H9 (cell line): ENCODE data around the gene PDIA6. TPM values are rescaled to one million over a fixed set of nuclear protein-coding genes. Genes with fewer than 3 reads are reported as not detected.

Experiments used
- DNase-seq: peaks from one replicate; pipeline ENCODE4 v3.0.0-alpha.2; 2017
- H2AFZ ChIP-seq: one replicate; pipeline ENCODE4 v1.6.1; 2013; ENCODE audit warnings: mild to moderate bottlenecking, low read length, control low read depth, moderate library complexity
- H2AK5ac ChIP-seq: 2 replicates; pipeline ENCODE4 v1.6.1; 2013; ENCODE audit warnings: low read length, control low read depth, mixed read lengths; ENCODE audit not compliant: insufficient read length
- H2BK120ac ChIP-seq: one replicate; pipeline ENCODE4 v1.6.1; 2013; ENCODE audit warnings: low read depth, mild to moderate bottlenecking, low read length, control low read depth, inconsistent platforms; ENCODE audit not compliant: poor library complexity, severe bottlenecking
- H2BK12ac ChIP-seq: 2 replicates; pipeline ENCODE4 v1.6.1; 2013; ENCODE audit warnings: low read length, control low read depth, mixed read lengths, low read depth; ENCODE audit not compliant: insufficient read length
- H2BK15ac ChIP-seq: 2 replicates; pipeline ENCODE4 v1.6.1; 2013; ENCODE audit warnings: low read depth, low read length, control low read depth
- H2BK20ac ChIP-seq: one replicate; pipeline ENCODE4 v1.6.1; 2013; ENCODE audit warnings: low read depth, mild to moderate bottlenecking, low read length, control low read depth, inconsistent platforms; ENCODE audit not compliant: poor library complexity, severe bottlenecking
- H2BK5ac ChIP-seq: 2 replicates; pipeline ENCODE4 v1.6.1; 2013; ENCODE audit warnings: low read length, control low read depth, mixed read lengths; ENCODE audit not compliant: insufficient read length
- H3K14ac ChIP-seq: 2 replicates; pipeline ENCODE4 v1.6.1; 2013; ENCODE audit warnings: low read length, control low read depth; ENCODE audit not compliant: insufficient read depth
- H3K18ac ChIP-seq: 2 replicates; pipeline ENCODE4 v1.6.1; 2013; ENCODE audit warnings: low read depth, mild to moderate bottlenecking, mixed read lengths, low read length, control low read depth; ENCODE audit not compliant: insufficient read length
- H3K23ac ChIP-seq: 2 replicates; pipeline ENCODE4 v1.6.1; 2013; ENCODE audit warnings: low read length, control low read depth, mixed read lengths, low read depth; ENCODE audit not compliant: insufficient read length
- H3K23me2 ChIP-seq: 2 replicates; pipeline ENCODE4 v1.6.1; 2013; ENCODE audit warnings: low read depth, mild to moderate bottlenecking, mixed read lengths, low read length, control low read depth; ENCODE audit not compliant: insufficient read length, poor library complexity, severe bottlenecking
- H3K27ac ChIP-seq: 2 replicates; pipeline ENCODE4 v1.5.1; 2013; ENCODE audit warnings: low read length, control low read depth, mixed read lengths, low read depth; ENCODE audit not compliant: insufficient read length
- H3K27me3 ChIP-seq: 2 replicates; pipeline ENCODE4 v1.6.1; 2013; ENCODE audit warnings: low read length, control low read depth, inconsistent platforms; ENCODE audit not compliant: insufficient read depth
- H3K4ac ChIP-seq: 2 replicates; pipeline ENCODE4 v1.6.1; 2013; ENCODE audit warnings: low read depth, mild to moderate bottlenecking, control low read depth, inconsistent platforms, low read length, moderate library complexity
- H3K4me1 ChIP-seq: 2 replicates; pipeline ENCODE4 v1.6.1; 2013; ENCODE audit warnings: low read length, control low read depth, inconsistent platforms; ENCODE audit not compliant: insufficient read depth
- H3K4me2 ChIP-seq: 2 replicates; pipeline ENCODE4 v1.6.1; 2013; ENCODE audit warnings: low read length, control low read depth, mixed read lengths; ENCODE audit not compliant: insufficient read length, insufficient read depth
- H3K56ac ChIP-seq: 2 replicates; pipeline ENCODE4 v1.6.1; 2013; ENCODE audit warnings: low read depth, mild to moderate bottlenecking, mixed read lengths, low read length, control low read depth; ENCODE audit not compliant: insufficient read length
- H3K79me1 ChIP-seq: 2 replicates; pipeline ENCODE4 v1.6.1; 2013; ENCODE audit warnings: low read depth, mild to moderate bottlenecking, moderate library complexity, low read length, control low read depth, inconsistent platforms; ENCODE audit not compliant: insufficient read depth, poor library complexity, severe bottlenecking
- H3K79me2 ChIP-seq: 2 replicates; pipeline ENCODE4 v1.6.1; 2013; ENCODE audit warnings: low read length, control low read depth, inconsistent platforms; ENCODE audit not compliant: insufficient read depth
- H3K9ac ChIP-seq: 2 replicates; pipeline ENCODE4 v1.6.1; 2013; ENCODE audit warnings: low read length, control low read depth, mixed read lengths; ENCODE audit not compliant: insufficient read length; ENCODE audit errors: extremely low read depth
- H3K9me3 ChIP-seq: one replicate; pipeline ENCODE4 v1.6.1; 2013; ENCODE audit warnings: low read depth, low read length, inconsistent platforms; ENCODE audit not compliant: control insufficient read depth
- H3T11ph ChIP-seq: one replicate; pipeline ENCODE4 v1.6.1; 2013; ENCODE audit warnings: mild to moderate bottlenecking, low read length, control low read depth, inconsistent platforms
- H4K20me1 ChIP-seq: one replicate; pipeline ENCODE4 v1.6.1; 2013; ENCODE audit not compliant: control insufficient read depth, insufficient read length, insufficient read depth
- H4K5ac ChIP-seq: 2 replicates; pipeline ENCODE4 v1.6.1; 2013; ENCODE audit warnings: low read depth, mild to moderate bottlenecking, mixed read lengths, low read length, control low read depth; ENCODE audit not compliant: insufficient read length
- H4K8ac ChIP-seq: replicated peaks from 2 replicates; pipeline ENCODE4 v1.6.1; 2013; ENCODE audit warnings: low read length, control low read depth, mixed read lengths, low read depth; ENCODE audit not compliant: insufficient read length
- H4K91ac ChIP-seq: 2 replicates; pipeline ENCODE4 v1.6.1; 2013; ENCODE audit warnings: low read depth, mild to moderate bottlenecking, moderate library complexity, mixed read lengths, low read length, control low read depth; ENCODE audit not compliant: insufficient read length
- H3K27ac Mint-ChIP-seq, 3 experiments: 2 replicates in 2 of 3; 3 replicates in 1 of 3; pipeline ENCODE4 v1.8.0; 2020 to 2021; ENCODE audit warnings: mixed read lengths in 3 of 3, mild to moderate bottlenecking in 1 of 3, moderate library complexity in 1 of 3
- H3K27me3 Mint-ChIP-seq: 2 replicates; pipeline ENCODE4 v1.8.0; 2021; ENCODE audit warnings: low read depth, mild to moderate bottlenecking, moderate library complexity, mixed read lengths
- H3K36me3 Mint-ChIP-seq, 3 experiments: 2 replicates in 2 of 3; 3 replicates in 1 of 3; pipeline ENCODE4 v1.8.0; 2020 to 2021; ENCODE audit warnings: low read depth in 3 of 3, mixed read lengths in 3 of 3; ENCODE audit not compliant: insufficient read depth in 1 of 3
- H3K4me1 Mint-ChIP-seq, 2 experiments: 2 replicates each; pipeline ENCODE4 v1.8.0; 2020; ENCODE audit warnings: mixed read lengths in 2 of 2
- H3K4me3 Mint-ChIP-seq, 2 experiments: 2 replicates in 1 of 2; 3 replicates in 1 of 2; pipeline ENCODE4 v1.8.0; 2020 to 2021; ENCODE audit warnings: mild to moderate bottlenecking in 2 of 2, mixed read lengths in 2 of 2, moderate library complexity in 1 of 2
- H3K9me3 Mint-ChIP-seq, 2 experiments: 2 replicates in 1 of 2; 3 replicates in 1 of 2; pipeline ENCODE4 v1.8.0; 2020; ENCODE audit warnings: mild to moderate bottlenecking in 2 of 2, mixed read lengths in 2 of 2, moderate library complexity in 1 of 2
- WGBS: extraction: QIAGEN DNeasy Blood & Tissue Kit; methylation state at CpG from one replicate; pipeline ENCODE4 v1.1.7; 2013; ENCODE audit warnings: missing lambda C conversion rate, low lambda C conversion rate, mixed read lengths; ENCODE audit not compliant: insufficient read length; ENCODE audit errors: extremely low coverage; 5-methylcytosine and 5-hydroxymethylcytosine counted together
- total RNA-seq: library from RNA; stranded (reverse); gene quantifications from 2 replicates; pipeline ENCODE4 v1.2.1, GENCODE V29; 2021
- TF ChIP-seq, protein P1 (sequence below): fragments of 200-600 bp; sonication (generic); conservative IDR thresholded peaks from 3 replicates; pipeline ENCODE4 v1.8.0; 2021; ENCODE audit warnings: antibody characterized with exemption, mild to moderate bottlenecking

The PDIA6 gene
- total RNA-seq, 1 experiment from 2014 or later, result 301 TPM

DNA sequence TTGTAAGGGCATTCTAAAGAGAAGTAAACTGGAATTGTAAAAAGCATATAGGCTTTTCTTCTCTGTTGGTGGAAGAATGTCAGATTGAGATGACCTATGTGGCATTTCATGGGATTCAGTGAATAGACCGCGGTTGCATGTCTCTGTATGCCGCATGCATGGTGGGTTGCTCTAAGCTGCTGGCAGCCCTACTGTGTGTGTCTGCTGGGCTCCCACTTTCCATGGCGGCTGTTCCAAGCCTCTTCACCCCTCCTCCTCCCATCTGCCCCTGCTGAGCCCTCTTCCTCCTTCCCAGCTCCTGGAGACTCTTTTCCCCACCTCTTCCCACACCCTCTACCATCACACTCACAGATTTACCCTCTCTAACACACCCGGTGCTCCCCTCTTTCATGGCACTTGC, 78.6 kb downstream of the PDIA6 start:
- no peak overlapping the region for H3K23ac ChIP-seq
- no peaks in the 10 kb centered on the region for H3K4me1 ChIP-seq
- no CpG with 5 or more reads among the region's 5 CpGs for WGBS

More for the DNA sequence above, 78.6 kb downstream of the PDIA6 start:
- H3K9ac ChIP-seq, result no peak overlapping the region
- Mint-ChIP-seq H3K27ac (peak overlapping the region in 1 of 3 experiments; percentile 49; a peak in 1 of 7 replicates), H3K9me3 (no peaks in the 10 kb centered on the region; a peak in 1 of 5 replicates), H3K27me3 (peaks cover 3% of the 10 kb centered on the region), H3K4me3 (no peak overlapping the region), H3K4me1 (0 out of 4 replicates have a peak, but pooled peaks cover 0 to 3% of the 10 kb centered on the region in 2 experiments), H3K36me3 (no peaks in the 10 kb centered on the region)
- no peak overlapping the region for H2BK12ac ChIP-seq
- H4K20me1 ChIP-seq, result no peaks in the 10 kb centered on the region
- no peaks in the 10 kb centered on the region for H3K27me3 ChIP-seq
- H2BK20ac ChIP-seq, result no peak overlapping the region
- no peak overlapping the region for H2BK5ac ChIP-seq
- no peak overlapping the region for H4K5ac ChIP-seq
- H2AK5ac ChIP-seq, result no peak overlapping the region
- no peak overlapping the region for H4K8ac ChIP-seq
- H3T11ph ChIP-seq, result no peak overlapping the region
- no peak for DNase-seq
- H3K9me3 ChIP-seq, result no peaks in the 10 kb centered on the region
- no peak overlapping the region for H3K56ac ChIP-seq
- no peaks in the 10 kb centered on the region for H3K79me1 ChIP-seq
- no peaks in the 10 kb centered on the region for H3K79me2 ChIP-seq
- no peak overlapping the region for H3K4me2 ChIP-seq
- H2AFZ ChIP-seq, result no peak overlapping the region
- H2BK120ac ChIP-seq, result no peak overlapping the region
- no peak overlapping the region for H3K18ac ChIP-seq
- no peak overlapping the region for H3K4ac ChIP-seq
- TF ChIP-seq, protein P1, sequence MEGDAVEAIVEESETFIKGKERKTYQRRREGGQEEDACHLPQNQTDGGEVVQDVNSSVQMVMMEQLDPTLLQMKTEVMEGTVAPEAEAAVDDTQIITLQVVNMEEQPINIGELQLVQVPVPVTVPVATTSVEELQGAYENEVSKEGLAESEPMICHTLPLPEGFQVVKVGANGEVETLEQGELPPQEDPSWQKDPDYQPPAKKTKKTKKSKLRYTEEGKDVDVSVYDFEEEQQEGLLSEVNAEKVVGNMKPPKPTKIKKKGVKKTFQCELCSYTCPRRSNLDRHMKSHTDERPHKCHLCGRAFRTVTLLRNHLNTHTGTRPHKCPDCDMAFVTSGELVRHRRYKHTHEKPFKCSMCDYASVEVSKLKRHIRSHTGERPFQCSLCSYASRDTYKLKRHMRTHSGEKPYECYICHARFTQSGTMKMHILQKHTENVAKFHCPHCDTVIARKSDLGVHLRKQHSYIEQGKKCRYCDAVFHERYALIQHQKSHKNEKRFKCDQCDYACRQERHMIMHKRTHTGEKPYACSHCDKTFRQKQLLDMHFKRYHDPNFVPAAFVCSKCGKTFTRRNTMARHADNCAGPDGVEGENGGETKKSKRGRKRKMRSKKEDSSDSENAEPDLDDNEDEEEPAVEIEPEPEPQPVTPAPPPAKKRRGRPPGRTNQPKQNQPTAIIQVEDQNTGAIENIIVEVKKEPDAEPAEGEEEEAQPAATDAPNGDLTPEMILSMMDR, result no peak
- no peak overlapping the region for H3K27ac ChIP-seq
- no peak overlapping the region for H3K14ac ChIP-seq
- no peak overlapping the region for H4K91ac ChIP-seq
- no peaks in the 10 kb centered on the region for H3K23me2 ChIP-seq
- no peak overlapping the region for H2BK15ac ChIP-seq
